SKM-1 (cell line): ENCODE results near the gene CATSPERD.

ENCODE experiments used
- DNase-seq: peaks from one replicate; lab custom pipeline; 2025; ENCODE audit not compliant: unreplicated experiment; lab: John Stamatoyannopoulos, UW

CATSPERD gene

DNA sequence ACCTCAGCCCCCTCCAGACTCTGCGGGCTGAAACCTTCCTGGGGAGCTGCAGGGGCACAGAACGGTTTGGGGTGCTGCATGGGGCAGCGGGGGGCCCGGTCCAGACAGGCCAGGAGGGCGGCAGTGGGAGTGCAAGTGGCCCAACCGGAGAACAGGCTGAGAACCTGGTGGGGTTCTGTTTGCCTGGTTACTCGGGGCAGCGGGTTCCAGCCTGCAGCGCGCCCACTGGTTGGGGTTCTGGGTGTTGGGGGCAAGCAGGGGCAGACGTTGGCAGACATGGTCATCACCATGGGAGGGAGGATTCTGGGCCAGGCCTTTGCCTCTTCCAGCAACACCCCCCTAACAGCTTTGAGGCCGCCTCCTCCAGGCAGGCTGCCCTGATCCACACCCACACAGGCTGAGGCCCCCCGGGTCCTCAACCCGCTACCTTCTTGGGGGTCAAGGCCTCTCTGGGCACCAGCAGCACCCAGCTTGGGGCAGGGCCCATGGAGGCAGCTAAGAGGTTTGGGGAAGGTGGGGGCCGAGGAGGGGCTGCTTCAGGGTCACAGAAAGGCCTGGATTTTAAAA, 64.2 kb downstream of the CATSPERD start, which contains the start of gene PRR22:
Gene PRR22 (minus strand): TSS at position 166 of the 567 bp plus-strand sequence. CDS start 86 bp downstream, at position 80.
- no peak for DNase-seq

DNA sequence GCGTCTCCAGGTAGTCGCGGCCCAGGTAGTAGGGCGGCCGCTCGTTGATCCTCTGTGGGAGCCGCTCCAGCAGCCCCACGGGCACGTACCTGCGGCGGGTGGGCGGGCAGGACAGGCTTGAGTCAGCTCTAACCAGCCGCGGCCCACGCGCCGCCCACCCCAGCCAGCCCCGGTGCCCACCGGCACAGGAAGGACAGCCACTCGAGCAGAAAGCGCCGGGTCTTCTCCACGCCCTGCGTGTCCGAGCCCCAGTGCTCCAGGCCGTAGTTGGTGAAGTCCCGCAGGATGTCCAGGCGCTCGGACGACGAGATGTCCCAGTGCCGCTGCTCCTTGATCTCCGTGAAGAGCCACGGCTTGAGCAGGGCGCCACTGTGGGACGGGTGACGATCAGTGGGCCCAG, 65.0 kb downstream of the CATSPERD start:
- no peak for DNase-seq

DNA sequence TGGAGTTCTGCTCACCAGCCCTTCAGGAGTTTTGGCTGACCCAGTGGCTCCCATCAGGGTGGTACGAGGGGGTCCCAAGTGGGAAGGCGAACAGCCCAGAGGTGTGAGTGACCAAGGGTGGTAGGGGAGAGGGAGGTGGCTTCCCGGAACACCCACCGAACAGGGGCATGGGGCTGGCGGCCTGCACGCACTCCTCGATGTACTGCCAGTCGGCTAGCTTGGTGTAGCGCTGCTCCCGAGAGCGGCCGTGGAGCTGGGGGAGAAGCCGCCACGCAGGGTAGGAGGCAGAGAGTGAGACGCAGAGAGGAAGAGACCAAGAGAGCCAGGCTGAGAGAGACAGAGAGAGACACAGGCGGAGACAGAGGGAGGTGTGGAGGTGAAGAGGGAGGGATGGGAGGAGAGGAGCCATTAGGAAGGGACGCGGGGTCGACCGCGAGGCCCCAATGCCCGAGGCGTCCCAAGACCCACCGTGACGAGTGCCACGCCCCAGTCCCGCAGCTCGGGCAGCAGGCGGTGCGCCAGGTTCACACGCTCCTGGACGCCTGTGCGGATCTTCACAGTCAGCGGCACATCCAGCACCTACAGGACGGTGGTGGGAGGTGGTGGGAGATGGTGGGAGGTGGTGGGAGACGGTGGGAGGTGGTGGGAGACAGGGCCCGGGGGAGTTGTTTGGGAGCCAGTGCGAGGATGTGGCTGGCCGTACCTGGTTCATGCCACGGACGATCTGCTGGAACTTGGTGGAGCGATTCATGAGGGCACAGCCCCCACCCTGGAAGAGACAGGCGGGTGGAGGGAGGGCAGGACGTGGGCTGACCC, 66.4 kb downstream of the CATSPERD start:
- no peak for DNase-seq

DNA sequence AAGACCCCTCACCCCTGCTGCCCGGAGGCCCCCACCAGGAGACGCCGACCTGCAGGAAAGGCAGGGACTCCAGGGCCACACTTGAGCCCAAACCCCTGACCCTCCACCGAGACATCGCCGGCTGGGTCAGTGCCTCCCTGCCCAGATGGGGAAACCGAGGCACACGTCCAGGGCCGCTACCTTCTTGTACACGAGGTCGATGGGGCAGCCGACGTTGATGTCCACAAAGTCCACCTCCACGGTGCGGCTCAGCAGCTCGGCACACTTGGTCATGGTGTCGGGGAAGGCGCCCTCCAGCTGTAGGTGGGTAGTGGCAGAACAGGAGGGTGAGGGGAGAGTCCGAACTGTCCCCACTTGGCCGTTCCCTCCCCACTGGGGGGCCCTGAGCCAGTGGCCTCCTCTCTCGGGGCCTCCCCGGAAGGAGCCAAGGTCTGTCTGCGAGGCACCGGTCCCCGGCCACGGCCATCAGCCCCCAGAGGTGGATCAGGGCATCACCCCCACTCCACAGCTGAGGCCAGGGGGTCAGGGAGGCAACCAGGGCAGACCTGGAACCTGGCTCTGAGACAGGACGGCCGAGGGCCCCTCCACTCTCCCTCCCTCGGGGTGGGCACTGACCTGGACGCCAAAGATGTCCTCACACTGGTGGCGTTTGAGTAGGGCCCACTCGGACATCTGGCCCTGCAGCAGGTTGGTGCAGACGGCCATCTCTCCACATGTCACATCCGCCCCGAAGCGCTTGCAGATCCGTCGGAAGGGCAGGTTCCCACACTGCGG, 67.2 kb downstream of the CATSPERD start:
- no peak for DNase-seq

DNA sequence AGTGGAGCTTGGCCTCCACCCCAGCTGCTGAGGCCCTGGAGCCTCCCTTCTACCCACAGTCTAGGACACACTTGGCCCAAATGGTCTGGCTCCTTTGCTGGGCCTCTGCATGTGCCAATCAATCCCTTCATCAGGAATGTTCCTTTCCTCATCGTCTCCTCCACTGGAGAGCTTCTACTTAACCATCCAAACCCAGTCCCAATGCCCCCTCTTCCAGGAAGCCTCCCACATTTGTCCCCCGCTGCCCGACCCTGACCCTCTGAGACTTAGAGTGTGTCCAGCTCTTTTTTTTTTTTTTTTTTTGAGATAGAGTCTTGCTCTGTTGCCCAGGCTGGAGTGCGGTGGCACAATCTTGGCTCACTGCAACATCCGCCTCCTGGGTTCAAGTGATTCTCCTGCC, 68.0 kb downstream of the CATSPERD start:
- no peak for DNase-seq

DNA sequence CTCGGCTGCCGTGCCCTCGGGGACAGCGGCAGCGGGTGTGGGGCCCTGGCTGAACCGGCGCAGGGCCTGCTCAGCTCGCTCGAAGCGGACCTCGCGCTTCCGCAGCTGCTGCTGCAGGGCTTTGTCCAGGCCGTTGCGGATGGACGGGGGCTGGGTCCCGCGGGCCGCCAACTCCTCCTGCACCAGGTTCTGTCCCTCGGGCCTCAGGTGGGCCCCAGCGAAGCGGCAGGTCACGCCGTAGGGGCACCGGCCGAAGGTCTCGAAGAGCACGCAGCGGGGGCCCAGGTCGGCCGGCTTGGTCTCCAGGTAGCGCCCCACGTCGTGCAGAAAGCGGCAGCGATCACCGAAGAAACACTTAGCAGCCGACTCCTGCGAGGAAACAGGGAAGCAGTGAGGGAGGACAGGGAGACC, 68.9 kb downstream of the CATSPERD start:
- DNase-seq, result no peak

DNA sequence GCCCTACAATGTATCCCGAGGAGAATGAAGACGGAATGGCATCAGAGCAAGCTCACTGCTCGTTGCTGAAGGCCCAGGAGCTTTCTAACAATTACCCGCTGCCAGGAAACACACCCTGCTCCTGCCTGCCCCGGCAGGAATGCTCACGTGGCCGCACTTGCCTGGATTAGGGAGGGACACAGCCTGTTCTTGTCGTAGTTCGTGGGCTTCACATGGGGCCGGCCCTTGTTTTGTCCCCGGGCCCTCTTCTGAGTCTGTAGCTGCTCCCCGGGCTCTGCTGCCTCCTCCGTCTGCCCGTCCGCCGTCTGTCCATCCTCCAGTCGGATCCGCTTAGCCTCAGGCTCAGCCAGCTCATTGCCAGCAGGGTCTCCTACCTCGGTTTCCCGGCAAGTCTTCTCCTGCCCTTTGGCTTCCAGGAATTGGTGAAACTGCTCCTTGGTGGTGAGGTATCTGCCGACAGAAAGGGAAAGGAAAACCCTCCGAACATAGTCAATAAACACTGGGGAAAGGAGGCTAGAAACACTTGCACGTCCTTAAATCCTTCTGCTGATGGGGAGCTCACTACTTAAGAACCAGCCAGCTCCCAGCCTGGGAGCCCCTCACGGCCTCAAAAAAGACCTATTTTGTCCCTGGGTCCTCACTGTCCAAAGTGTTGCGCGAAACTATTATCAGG, 69.6 kb downstream of the CATSPERD start:
- no peak for DNase-seq

DNA sequence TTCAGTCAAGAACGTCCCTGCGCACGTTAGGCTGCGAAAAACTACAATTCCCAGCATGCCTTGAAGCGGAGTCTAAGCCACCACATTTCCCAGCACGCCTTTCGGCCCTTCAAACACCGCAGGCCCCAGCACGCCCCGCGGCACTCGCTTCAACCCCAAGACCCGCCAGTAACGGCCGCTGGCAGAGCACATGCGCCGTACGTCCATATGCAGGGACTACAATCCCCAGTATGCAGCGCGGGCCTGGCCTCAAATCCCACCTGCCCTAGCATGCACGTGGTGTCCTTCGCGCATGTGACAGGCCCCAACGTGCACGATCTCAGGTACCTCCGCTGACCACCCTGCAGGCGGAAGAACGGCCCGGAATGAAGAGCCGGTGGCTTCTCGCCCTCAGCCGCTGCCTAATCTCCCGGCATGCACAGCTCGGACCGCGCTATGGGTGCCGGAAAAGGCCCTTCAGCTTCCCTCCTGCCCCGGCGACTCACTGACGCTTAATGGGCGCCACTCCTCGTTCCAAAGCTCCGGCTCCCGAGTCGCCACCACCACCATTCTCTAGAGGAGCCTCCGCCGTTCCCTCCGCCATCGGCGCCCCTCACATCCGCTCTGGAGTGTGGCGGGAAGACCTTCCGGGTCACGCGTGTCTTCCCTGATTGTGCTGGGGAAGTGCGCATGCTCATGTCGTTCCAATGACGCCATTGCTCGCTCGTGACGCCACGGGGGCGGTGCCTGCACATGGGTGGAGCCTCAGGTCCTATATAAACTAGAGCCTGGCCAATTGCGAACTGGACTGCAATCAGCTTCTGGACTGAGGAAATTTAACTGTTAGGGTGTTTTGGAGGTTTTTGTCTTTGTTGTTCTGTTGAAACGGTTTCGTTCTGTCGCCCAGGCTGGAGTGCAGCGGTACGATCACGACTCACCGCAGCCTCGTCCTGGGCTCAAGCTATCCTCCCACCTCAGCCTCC, 70.4 kb downstream of the CATSPERD start, which contains the start of gene DUS3L:
Gene DUS3L (minus strand): TSS at position 605 of the 962 bp plus-strand sequence. CDS start 22 bp downstream, at position 583.
- peak; percentile 87 for DNase-seq

DNA sequence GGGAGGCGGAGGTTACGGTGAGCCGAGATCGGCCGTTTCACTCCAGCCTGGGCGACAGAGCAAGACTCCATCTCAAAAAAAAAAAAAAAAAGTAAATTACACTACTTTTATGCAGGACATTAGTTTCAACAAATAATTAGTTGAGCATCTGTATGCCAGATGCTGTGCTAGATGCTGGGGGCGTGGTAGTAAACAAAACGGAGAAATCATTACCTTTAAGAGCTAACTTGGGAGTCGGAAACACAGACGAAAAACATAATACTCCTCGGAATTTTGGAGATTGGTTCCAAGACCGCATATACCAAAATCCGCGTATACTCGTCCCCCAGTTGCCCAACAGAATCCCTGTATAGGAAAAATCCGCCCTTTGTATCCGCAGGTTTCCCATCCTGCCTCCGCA, 71.8 kb downstream of the CATSPERD start:
- DNase-seq, result no peak

DNA sequence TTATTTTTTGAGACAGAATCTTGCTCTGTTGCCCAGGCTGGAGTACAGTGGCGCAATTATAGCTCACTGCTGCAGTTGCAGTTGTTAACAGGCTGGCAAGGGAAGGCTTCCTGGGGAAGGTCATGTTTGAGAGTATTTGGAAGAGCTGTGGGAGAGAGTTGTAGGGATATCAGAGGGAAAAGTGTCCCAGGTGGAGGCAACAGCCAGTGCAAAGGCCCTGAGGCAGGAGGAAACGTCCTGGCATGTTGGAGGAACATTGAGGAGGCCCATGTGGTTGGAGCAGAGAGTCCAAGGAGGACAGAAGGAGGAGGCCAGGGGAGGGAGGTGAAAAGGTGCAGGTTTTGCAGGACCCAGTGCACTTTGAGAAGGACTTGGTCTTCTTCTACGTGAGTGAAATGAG, 72.8 kb downstream of the CATSPERD start:
- no peak for DNase-seq

DNA sequence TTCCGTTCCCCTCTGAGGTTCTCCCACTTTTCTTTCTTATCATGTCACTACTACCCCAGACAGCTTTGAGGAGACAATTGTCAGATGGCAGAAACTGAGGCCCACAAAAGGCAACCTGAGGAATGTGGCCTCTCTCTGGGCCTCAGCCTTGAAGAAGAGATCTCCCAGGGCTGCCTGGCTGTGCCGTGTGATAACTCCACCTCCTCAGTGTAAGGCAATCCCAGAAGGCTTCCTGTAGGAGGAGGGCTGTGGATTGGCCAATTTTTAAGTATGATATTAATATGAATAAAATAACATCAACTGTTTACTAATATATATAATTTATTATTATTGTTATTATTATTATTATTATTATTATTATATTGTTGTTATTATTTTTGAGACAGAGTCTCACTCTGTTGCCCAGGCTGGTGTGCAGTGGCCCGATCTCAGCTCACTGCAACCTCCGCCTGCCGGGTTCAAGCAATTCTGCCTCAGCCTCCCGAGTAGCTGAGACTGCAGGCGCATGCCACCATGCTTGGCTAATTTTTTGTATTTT, 75.0 kb downstream of the CATSPERD start:
- no peak for DNase-seq

DNA sequence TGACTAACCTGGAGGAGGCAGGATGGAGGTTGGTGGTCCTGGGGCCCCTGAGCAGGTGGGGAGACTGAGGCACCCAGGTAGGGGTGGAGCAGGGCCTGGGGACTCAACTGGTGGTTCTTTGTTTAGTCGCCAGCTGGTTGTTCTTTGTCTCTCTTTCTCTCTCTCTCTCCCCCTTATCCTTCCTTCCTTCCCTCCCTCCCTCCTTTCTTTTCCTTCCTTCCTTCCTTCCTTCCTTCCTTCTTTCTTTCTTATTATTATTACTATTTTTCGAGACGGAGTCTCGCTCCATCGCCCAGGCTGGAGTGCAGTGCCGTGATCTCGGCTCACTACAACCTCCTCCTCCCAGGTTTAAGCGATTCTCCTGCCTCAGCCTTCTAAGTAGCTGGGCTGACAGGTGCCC, 77.8 kb downstream of the CATSPERD start:
- DNase-seq, result no peak

DNA sequence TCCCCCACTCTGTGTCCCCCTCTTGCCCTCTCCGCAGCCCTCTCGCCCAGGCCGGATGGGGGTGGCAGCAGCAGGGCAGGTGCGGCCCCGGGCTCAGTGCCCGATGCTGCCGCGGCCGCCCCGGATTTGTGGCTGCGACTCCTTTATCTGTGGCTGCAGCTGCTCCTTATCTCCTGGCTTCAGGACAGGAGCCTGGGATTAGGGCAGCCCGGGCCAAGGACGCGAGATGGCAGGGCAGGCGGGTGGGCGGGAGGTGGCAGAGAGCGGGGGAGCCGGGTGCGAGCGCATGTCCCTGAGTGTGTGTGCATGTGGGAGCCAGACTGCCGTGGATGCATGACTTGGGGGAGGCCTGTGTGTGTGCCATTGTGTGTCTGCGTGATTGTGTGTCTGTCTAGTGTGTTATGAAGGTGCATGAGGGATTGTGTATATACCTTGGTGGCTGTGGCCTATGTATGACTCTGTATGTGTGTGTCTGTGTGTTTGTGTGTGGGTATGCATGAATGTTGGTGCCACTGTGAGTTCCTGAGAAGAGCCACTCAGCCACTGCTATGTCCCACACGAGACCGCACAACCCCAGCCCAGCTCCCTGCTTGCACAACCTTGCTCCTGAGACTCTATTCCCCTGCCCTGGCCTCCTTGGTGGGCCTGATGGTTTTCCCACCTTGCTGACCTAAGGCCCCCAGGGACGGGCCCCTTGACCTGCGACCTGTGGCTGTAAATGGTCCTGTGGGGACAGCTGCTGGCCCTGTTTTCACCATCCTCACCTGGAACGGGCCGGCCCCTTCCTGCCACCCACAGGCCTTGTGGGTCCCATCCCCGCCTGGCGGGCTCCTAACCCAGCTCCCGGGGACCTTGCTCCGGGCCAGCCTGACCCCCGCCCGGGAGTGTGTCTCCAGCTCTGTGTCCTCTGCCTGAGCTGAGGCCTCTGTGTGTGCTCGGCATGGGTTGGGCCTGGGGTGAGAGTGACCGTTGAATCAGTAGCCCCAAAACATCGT, 79.1 kb downstream of the CATSPERD start:
- DNase-seq, result no peak

DNA sequence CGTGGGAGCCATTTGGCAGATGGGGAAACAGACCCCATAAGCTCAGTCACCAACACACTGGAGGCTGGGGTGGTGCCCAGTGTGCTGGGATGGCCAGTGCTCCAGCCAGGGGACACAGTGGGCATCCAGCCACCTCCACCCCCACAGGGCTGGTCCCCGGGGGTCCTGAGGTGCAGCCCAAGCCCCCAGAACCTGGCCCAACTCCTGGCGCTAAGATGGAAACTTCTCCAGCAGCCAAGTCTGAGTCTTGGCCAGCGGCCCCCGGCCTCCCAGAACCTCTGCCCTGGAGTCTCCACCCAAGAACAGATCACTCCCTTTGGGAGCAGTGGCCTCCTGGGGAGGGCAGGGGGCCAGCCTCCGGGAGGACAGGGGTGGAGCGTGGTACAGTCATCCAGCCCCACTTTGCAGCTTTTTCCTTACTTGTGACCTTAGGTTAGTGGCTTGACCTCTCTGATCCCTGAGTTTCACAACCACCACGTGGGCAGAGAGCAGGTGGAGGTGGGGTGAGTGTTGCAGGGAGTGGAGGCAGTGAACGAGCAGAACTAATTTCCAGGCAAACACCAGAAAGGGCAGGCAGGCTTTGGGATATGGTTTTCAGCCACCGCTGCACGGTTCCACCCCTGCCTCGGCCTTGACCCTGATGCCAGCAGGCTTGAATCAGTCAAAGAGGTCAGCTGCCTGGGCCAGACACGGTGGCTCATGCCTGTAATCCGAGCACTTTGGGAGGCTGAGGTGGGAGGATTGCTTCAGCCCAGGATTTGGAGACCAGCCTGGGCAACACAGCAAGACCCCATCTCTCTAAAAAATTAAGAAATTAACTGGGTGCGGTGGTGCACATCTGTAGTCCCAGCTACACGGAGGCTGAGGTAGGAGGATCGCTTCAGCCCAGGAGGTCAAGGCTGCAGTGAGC, 80.2 kb downstream of the CATSPERD start:
- no peak for DNase-seq

DNA sequence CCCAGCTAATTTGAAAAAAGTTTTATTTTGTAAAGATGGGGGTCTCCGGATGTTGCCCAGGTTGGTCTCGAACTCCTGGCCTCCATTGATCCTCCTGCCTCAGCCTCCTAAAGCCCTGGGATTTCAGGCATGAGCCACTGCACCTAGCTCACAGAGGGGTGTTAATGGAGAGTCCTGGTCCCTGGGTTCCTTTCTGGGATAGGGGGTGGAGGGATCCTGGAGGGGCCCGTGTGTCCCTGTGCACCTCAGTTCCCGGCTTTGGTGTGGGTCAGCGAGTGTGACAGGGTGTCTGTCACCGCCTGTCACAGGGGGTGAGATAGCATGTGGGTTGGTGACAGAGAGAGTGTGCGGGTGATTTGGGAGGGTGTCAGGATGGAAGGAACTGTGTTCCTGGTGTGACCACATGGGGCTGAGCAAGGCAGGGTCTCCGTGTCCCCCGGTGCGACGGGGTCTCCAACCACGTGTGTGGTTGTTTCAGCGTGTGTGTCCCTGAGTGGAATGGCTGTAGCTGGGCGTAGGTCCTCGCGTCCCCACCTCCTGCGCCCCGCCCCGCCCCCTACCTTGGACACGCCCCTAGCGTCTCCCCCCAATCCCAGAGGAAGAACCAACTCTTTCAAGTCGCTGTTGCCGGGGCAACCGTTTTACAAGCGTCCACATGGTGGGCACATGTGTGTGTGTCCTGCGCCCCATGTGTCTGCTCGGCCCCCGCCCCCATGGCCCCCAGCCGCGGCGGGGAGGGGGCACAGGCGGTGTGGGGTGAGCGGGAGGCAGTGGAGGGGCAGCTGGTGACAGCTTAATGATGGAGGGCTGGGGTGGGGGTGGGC, 81.6 kb downstream of the CATSPERD start:
- DNase-seq, result no peak

DNA sequence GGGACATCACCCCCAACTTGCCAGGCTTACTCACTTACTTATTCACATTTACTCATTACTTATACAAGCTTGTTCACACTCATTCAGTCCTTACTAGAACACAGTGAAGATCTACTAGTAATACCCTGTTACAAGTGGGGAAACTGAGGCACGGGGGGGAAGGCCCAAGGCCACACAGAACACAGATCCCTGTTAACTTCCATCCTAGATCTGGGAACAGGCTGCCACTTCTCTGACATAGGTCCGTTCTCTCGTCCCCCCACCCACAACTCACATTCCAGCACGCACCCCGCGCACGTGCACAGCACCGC, 83.0 kb downstream of the CATSPERD start:
- no peak for DNase-seq
